Cerebellar cortex (tissue), 1 donor: Measurements from ENCODE around the gene PRKAR1B.

Experiments
- DNase-seq: peaks from one replicate; pipeline ENCODE4 v3.0.0-alpha.2; 2015; ENCODE audit warnings: low spot score

Gene PRKAR1B

GRCh38 chr7:571096-571717, 155.9 kb downstream of the PRKAR1B start:
- no peak for DNase-seq

GRCh38 chr7:570801-571070, 156.3 kb downstream of the PRKAR1B start:
- no peak for DNase-seq

- DNase-seq = no peak
These were observed 156.9 kb downstream of the PRKAR1B start for GRCh38 chr7:569996-570800.

- DNase-seq = no peak
These were observed 157.8 kb downstream of the PRKAR1B start for GRCh38 chr7:569071-569855.

- no peak for DNase-seq
These were observed 158.8 kb downstream of the PRKAR1B start for GRCh38 chr7:568031-568951.

GRCh38 chr7:567305-567883, 159.7 kb downstream of the PRKAR1B start:
- DNase-seq = no peak

- DNase-seq = no peak
These were observed 161.0 kb downstream of the PRKAR1B start for GRCh38 chr7:566100-566499.

GRCh38 chr7:564176-564865, 162.8 kb downstream of the PRKAR1B start:
- DNase-seq = no peak

GRCh38 chr7:563629-564170, 163.4 kb downstream of the PRKAR1B start:
- DNase-seq = no peak

GRCh38 chr7:562789-563628, 164.1 kb downstream of the PRKAR1B start:
- no peak for DNase-seq

- DNase-seq = no peak
These were observed 164.8 kb downstream of the PRKAR1B start for GRCh38 chr7:562374-562675.

GRCh38 chr7:561631-562373, 165.3 kb downstream of the PRKAR1B start:
- DNase-seq = peak; percentile 53

- DNase-seq = no peak
These were observed 166.0 kb downstream of the PRKAR1B start for GRCh38 chr7:560966-561630.

- no peak for DNase-seq
These were observed 167.7 kb downstream of the PRKAR1B start for GRCh38 chr7:559396-559705.

GRCh38 chr7:557558-557881, 169.6 kb downstream of the PRKAR1B start:
- DNase-seq = no peak

GRCh38 chr7:556837-557557, 170.1 kb downstream of the PRKAR1B start:
- DNase-seq = no peak

GRCh38 chr7:556291-556826, 170.7 kb downstream of the PRKAR1B start:
- no peak for DNase-seq

- DNase-seq = no peak
These were observed 171.4 kb downstream of the PRKAR1B start for GRCh38 chr7:555551-556160.
